OCI-LY7 (cell line): ENCODE measurements around the gene VWA5B1.

Experiments used
- CTCF ChIP-seq: fragments of 200-600 bp; sonication (generic); conservative IDR thresholded peaks from 2 replicates; pipeline ENCODE4 v1.5.1; 2014; ENCODE audit warnings: mild to moderate bottlenecking, antibody characterized with exemption, low read length, moderate library complexity, mixed read lengths
- EZH2phosphoT487 ChIP-seq: fragments of 200-600 bp; sonication (generic); IDR thresholded peaks from 2 replicates; pipeline ENCODE4 v1.6.1; 2018; ENCODE audit warnings: low read depth, borderline replicate concordance, mild to moderate bottlenecking, mixed run types, antibody characterized with exemption, low read length, moderate library complexity, mixed read lengths

GRCh38 chr1:20302108-20302471 lies 11.4 kb downstream of the VWA5B1 start:
- TF ChIP-seq CTCF (no peak), EZH2phosphoT487 (no peak)
